ENCODE measurements around the gene VPS51. TPM values are rescaled to one million over a fixed set of nuclear protein-coding genes. Genes with fewer than 3 reads are reported as not detected.

VPS51 gene
- 95.2 TPM for total RNA-seq
- long read RNA-seq, transcript VPS51-201 (10 exons, 2,714 nt), result major isoform, 129 of 162 reads
- long read RNA-seq, partial matches to known transcripts, result 19 of 162 reads
- long read RNA-seq, other reads (novel, unspliced or antisense), result 14 of 162 reads

- ATAC-seq, result peak; percentile 97
- DNase-seq (ENCODE audit: missing footprints), result peak; percentile 94
- intact Hi-C loops (cut with DNase I), result no loop called here
Observed at GRCh38 chr11:65095974-65096806, at the start of gene VPS51. TSS of gene VPS51 (plus strand) at chr11:65096214. CDS start at chr11:65096251, 37 bp downstream.

GRCh38 chr11:65047581-65048422 is 48.2 kb upstream of the VPS51 start:
- intact Hi-C loops (cut with DNase I), result no loop called here
- ATAC-seq (peak; percentile 53), DNase-seq (ENCODE audit: missing footprints) (peak; percentile 74)

- intact Hi-C loops (cut with DNase I), result no loop called here
- ATAC-seq (no peak), DNase-seq (ENCODE audit: missing footprints) (no peak)
Observed at GRCh38 chr11:65051398-65051858, 44.6 kb upstream of the VPS51 start.

- DNase-seq (ENCODE audit: missing footprints) (peak; percentile 13), ATAC-seq (no peak)
- intact Hi-C loops (cut with DNase I), result no loop called here
Observed at GRCh38 chr11:65053827-65054508, 42.0 kb upstream of the VPS51 start.

- DNase-seq (ENCODE audit: missing footprints), result no peak
- intact Hi-C loops (cut with DNase I), result no loop called here
- ATAC-seq, result no peak
Observed at GRCh38 chr11:65055538-65055937, 40.5 kb upstream of the VPS51 start.

- ATAC-seq, result no peak
- intact Hi-C loops (cut with DNase I), result no loop called here
- peak; percentile 37 for DNase-seq (ENCODE audit: missing footprints)
Observed at GRCh38 chr11:65056999-65057398, 39.0 kb upstream of the VPS51 start.

- ATAC-seq (no peak), DNase-seq (ENCODE audit: missing footprints) (peak; percentile 45)
- intact Hi-C loops (cut with DNase I), result no loop called here
Observed at GRCh38 chr11:65057526-65057925, 38.5 kb upstream of the VPS51 start.

- intact Hi-C loops (cut with DNase I), result no loop called here
- ATAC-seq, result no peak
- no peak for DNase-seq (ENCODE audit: missing footprints)
Observed at GRCh38 chr11:65058012-65058411, 38.0 kb upstream of the VPS51 start.

- ATAC-seq (no peak), DNase-seq (ENCODE audit: missing footprints) (peak; percentile 57)
- intact Hi-C loops (cut with DNase I), result no loop called here
Observed at GRCh38 chr11:65058419-65059054, 37.5 kb upstream of the VPS51 start, which contains the start of gene NAALADL1. TSS of gene NAALADL1 (minus strand) at chr11:65058553. CDS start at chr11:65058521, 32 bp downstream.

GRCh38 chr11:65059523-65059922 is 36.5 kb upstream of the VPS51 start:
- DNase-seq (ENCODE audit: missing footprints), result peak; percentile 4
- intact Hi-C loops (cut with DNase I), result no loop called here
- ATAC-seq, result no peak

GRCh38 chr11:65059959-65060824 is 35.8 kb upstream of the VPS51 start:
- ATAC-seq (no peak), DNase-seq (ENCODE audit: missing footprints) (peak; percentile 11)
- intact Hi-C loops (cut with DNase I), result no loop called here

GRCh38 chr11:65060913-65061408 is 35.1 kb upstream of the VPS51 start:
- DNase-seq (ENCODE audit: missing footprints), result no peak
- ATAC-seq, result no peak
- intact Hi-C loops (cut with DNase I), result no loop called here

- intact Hi-C loops (cut with DNase I), result no loop called here
- DNase-seq (ENCODE audit: missing footprints) (no peak), ATAC-seq (no peak)
Observed at GRCh38 chr11:65063532-65063931, 32.5 kb upstream of the VPS51 start.

- DNase-seq (ENCODE audit: missing footprints) (no peak), ATAC-seq (no peak)
- intact Hi-C loops (cut with DNase I), result no loop called here
Observed at GRCh38 chr11:65064847-65065240, 31.2 kb upstream of the VPS51 start.

- ATAC-seq (no peak), DNase-seq (ENCODE audit: missing footprints) (peak; percentile 41)
- intact Hi-C loops (cut with DNase I), result no loop called here
Observed at GRCh38 chr11:65065851-65066250, 30.2 kb upstream of the VPS51 start.

- DNase-seq (ENCODE audit: missing footprints), result peak; percentile 17
- ATAC-seq, result no peak
- intact Hi-C loops (cut with DNase I), result no loop called here
Observed at GRCh38 chr11:65066315-65066714, 29.7 kb upstream of the VPS51 start.

GRCh38 chr11:65066805-65067291 is 29.2 kb upstream of the VPS51 start:
- intact Hi-C loops (cut with DNase I), result no loop called here
- ATAC-seq (no peak), DNase-seq (ENCODE audit: missing footprints) (no peak)

Measured in Right ventricle myocardium inferior (tissue), 1 donor.